Posterior cingulate gyrus (tissue), 11 donors: ENCODE data around the gene YY1AP1.
"Not testable (repeated sequence)": the region's sequence is repeated elsewhere in the genome, so short reads cannot be mapped to it uniquely, and the experiment has no call there.

Experiments
- DNase-seq, 10 donors: peaks; one replicate each; pipeline versions ENCODE4 v3.0.0 to v3.0.0-alpha.2; 2020 to 2021; ENCODE audit warnings: mixed read lengths in 3 of 10
- intact Hi-C: fragments of 100-400 bp; cut with DNase I; formaldehyde crosslinking; loops from one replicate; pipeline ENCODE4 v1.15.1; 2023

YY1AP1 gene

GRCh38 chr1:155696524-155696923 is 8.0 kb upstream of the YY1AP1 start:
- intact Hi-C loops = no loop called here
- no peak for DNase-seq

GRCh38 chr1:155695608-155696007 is 7.0 kb upstream of the YY1AP1 start:
- no peak for DNase-seq
- intact Hi-C loops = no loop called here

GRCh38 chr1:155695072-155695471 is 6.5 kb upstream of the YY1AP1 start:
- intact Hi-C loops = no loop called here
- DNase-seq = no peak

GRCh38 chr1:155694167-155694566 is 5.6 kb upstream of the YY1AP1 start:
- DNase-seq = no peak

GRCh38 chr1:155691992-155692528 is 3.5 kb upstream of the YY1AP1 start:
- intact Hi-C loops = no loop called here
- DNase-seq = no peak

More at GRCh38 chr1:155694167-155694566, 5.6 kb upstream of the YY1AP1 start:
- intact Hi-C loops = no loop called here

GRCh38 chr1:155689081-155689607 is 570 bp upstream of the YY1AP1 start, which contains the start of gene DAP3:
TSS of gene DAP3 (plus strand) at chr1:155689091. CDS start at chr1:155709780, 20,689 bp downstream.
- DNase-seq = peak in 3 of 10 donors; percentile 79 to 96 (median 95)
- intact Hi-C loops = not testable (repeated sequence)

GRCh38 chr1:155687705-155688323 is 760 bp downstream of the YY1AP1 start:
- intact Hi-C loops, DNase-seq: not testable (repeated sequence)

GRCh38 chr1:155681776-155682175 is 6.8 kb downstream of the YY1AP1 start:
- no peak for DNase-seq
- intact Hi-C loops = no loop called here

- no peak for DNase-seq
- intact Hi-C loops = no loop called here
These were observed 8.0 kb downstream of the YY1AP1 start for GRCh38 chr1:155680531-155680930.

- intact Hi-C loops, DNase-seq: not testable (repeated sequence)
These were observed 9.6 kb downstream of the YY1AP1 start for GRCh38 chr1:155678992-155679391.

GRCh38 chr1:155678027-155678426 is 10.5 kb downstream of the YY1AP1 start:
- DNase-seq = no peak
- intact Hi-C loops = no loop called here

GRCh38 chr1:155673003-155673402 is 15.6 kb downstream of the YY1AP1 start:
- DNase-seq = no peak
- intact Hi-C loops = no loop called here

GRCh38 chr1:155671750-155672149 is 16.8 kb downstream of the YY1AP1 start:
- DNase-seq = no peak
- intact Hi-C loops = no loop called here

GRCh38 chr1:155669233-155670162 is 19.1 kb downstream of the YY1AP1 start:
- DNase-seq = no peak
- intact Hi-C loops = no loop called here

GRCh38 chr1:155661239-155661638 is 27.3 kb downstream of the YY1AP1 start:
- intact Hi-C loops = not testable (repeated sequence)

GRCh38 chr1:155657463-155657862 is 31.1 kb downstream of the YY1AP1 start:
- DNase-seq = no peak
- intact Hi-C loops = no loop called here

More at GRCh38 chr1:155661239-155661638, 27.3 kb downstream of the YY1AP1 start:
- DNase-seq = not testable (repeated sequence)

GRCh38 chr1:155652951-155653350 is 35.6 kb downstream of the YY1AP1 start:
- intact Hi-C loops = no loop called here
- DNase-seq = no peak

- intact Hi-C loops = no loop called here
- no peak for DNase-seq
These were observed 36.5 kb downstream of the YY1AP1 start for GRCh38 chr1:155651861-155652661.

GRCh38 chr1:155650231-155650757 is 38.3 kb downstream of the YY1AP1 start:
- DNase-seq = no peak
- intact Hi-C loops = no loop called here

GRCh38 chr1:155649676-155650075 is 38.9 kb downstream of the YY1AP1 start:
- no peak for DNase-seq
- intact Hi-C loops = no loop called here
